Calu3 (cell line): ENCODE results near the gene RNF26. TPM values are rescaled to one million over a fixed set of nuclear protein-coding genes. Genes with fewer than 3 reads are reported as not detected.
A peak's percentile ranks its signal among the peaks of the same experiment; 100 is the strongest.

ENCODE experiments used
- BruUV-seq: library from RNA; stranded (reverse); fragments of 400-500 nt; replicated peaks from 2 replicates; lab custom pipeline; 2021; lab: Mats Ljungman, UMichigan
- CTCF ChIA-PET: fragments of 300-600 bp; sonication (Branson Sonifier 250); formaldehyde crosslinking; loops from one replicate; lab custom pipeline; 2022; ENCODE audit warnings: antibody characterized with exemption; lab: Charles Lee
- DNase-seq: peaks from one replicate; pipeline ENCODE4 v3.0.0; 2022
- H3K27ac Mint-ChIP-seq: one replicate; pipeline ENCODE4 v1.8.0; 2022; ENCODE audit warnings: mixed read lengths; ENCODE audit not compliant: unreplicated experiment
- H3K27me3 Mint-ChIP-seq: one replicate; pipeline ENCODE4 v1.8.0; 2022; ENCODE audit warnings: mixed read lengths; ENCODE audit not compliant: unreplicated experiment
- H3K36me3 Mint-ChIP-seq: one replicate; pipeline ENCODE4 v1.8.0; 2022; ENCODE audit warnings: mild to moderate bottlenecking, moderate library complexity, mixed read lengths; ENCODE audit not compliant: insufficient read depth, unreplicated experiment
- H3K4me1 Mint-ChIP-seq: one replicate; pipeline ENCODE4 v1.8.0; 2022; ENCODE audit warnings: mild to moderate bottlenecking, low read depth, mixed read lengths; ENCODE audit not compliant: unreplicated experiment
- H3K4me3 Mint-ChIP-seq: one replicate; pipeline ENCODE4 v1.8.0; 2022; ENCODE audit warnings: mild to moderate bottlenecking, low read depth, moderate library complexity, mixed read lengths; ENCODE audit not compliant: unreplicated experiment
- H3K9me3 Mint-ChIP-seq: one replicate; pipeline ENCODE4 v1.8.0; 2022; ENCODE audit warnings: low read depth, mixed read lengths; ENCODE audit not compliant: unreplicated experiment
- intact Hi-C: fragments of 100-400 bp; cut with micrococcal nuclease; formaldehyde crosslinking; loops from one replicate; pipeline ENCODE4 v1.10.0; 2022; ENCODE audit not compliant: unreplicated experiment
- total RNA-seq: library from RNA; stranded (reverse); gene quantifications from 2 replicates; pipeline ENCODE4 v1.2.3, GENCODE V29; 2022
- TF ChIP-seq, protein P1 (sequence below): fragments of 200-600 bp; IDR thresholded peaks from one replicate; pipeline ENCODE4 v1.8.0; 2022; ENCODE audit warnings: antibody characterized with exemption; ENCODE audit not compliant: unreplicated experiment

The RNF26 gene
- total RNA-seq, 1 experiment from 2014 or later = 31.8 TPM

DNA sequence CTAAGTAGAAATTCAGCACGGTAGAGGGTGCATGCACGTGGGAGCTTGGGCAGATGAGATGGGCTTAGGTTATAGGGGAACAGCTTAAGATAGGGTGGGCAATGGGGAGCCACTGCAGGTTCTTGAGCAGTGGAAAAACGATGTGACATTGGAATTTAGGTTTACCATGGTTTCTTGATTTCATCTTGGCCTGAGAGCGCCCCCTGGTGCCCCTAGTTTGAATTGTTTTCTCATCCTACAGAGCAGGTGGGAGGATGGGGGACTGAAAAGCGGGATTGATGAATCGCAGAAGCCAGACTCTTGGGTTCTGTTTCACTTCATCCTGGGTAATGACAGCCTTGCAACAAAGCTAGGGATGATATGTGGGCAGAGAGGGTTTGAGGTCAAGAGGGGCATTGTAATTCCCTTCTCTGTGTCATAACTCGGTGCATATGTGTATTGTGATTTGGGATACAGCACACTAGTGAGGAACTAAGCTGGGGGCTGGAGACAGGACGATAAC is 10.7 kb upstream of the RNF26 start:
- peaks cover 18% of the 10 kb centered on the region for H3K27me3 Mint-ChIP-seq
- BruUV-seq = no TSS peak
- peak; percentile 70 for DNase-seq
- intact Hi-C loops = loop anchor here (5.0 kb wide), 1 partner anchor 49 kb away; no protein-coding TSS in a partner anchor
- H3K4me1 Mint-ChIP-seq = no peaks in the 10 kb centered on the region
- CTCF ChIA-PET = interaction anchor here (1.3 to 1.6 kb wide), 2 partner anchors 15 to 51 kb away, joined by 3 to 14 read pairs; no protein-coding TSS in a partner anchor
- no peak overlapping the region for H3K4me3 Mint-ChIP-seq
- H3K36me3 Mint-ChIP-seq = no peaks in the 10 kb centered on the region
- no peaks in the 10 kb centered on the region for H3K9me3 Mint-ChIP-seq
- H3K27ac Mint-ChIP-seq = no peak overlapping the region
- TF ChIP-seq, protein P1, sequence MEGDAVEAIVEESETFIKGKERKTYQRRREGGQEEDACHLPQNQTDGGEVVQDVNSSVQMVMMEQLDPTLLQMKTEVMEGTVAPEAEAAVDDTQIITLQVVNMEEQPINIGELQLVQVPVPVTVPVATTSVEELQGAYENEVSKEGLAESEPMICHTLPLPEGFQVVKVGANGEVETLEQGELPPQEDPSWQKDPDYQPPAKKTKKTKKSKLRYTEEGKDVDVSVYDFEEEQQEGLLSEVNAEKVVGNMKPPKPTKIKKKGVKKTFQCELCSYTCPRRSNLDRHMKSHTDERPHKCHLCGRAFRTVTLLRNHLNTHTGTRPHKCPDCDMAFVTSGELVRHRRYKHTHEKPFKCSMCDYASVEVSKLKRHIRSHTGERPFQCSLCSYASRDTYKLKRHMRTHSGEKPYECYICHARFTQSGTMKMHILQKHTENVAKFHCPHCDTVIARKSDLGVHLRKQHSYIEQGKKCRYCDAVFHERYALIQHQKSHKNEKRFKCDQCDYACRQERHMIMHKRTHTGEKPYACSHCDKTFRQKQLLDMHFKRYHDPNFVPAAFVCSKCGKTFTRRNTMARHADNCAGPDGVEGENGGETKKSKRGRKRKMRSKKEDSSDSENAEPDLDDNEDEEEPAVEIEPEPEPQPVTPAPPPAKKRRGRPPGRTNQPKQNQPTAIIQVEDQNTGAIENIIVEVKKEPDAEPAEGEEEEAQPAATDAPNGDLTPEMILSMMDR = peak; percentile 27

DNA sequence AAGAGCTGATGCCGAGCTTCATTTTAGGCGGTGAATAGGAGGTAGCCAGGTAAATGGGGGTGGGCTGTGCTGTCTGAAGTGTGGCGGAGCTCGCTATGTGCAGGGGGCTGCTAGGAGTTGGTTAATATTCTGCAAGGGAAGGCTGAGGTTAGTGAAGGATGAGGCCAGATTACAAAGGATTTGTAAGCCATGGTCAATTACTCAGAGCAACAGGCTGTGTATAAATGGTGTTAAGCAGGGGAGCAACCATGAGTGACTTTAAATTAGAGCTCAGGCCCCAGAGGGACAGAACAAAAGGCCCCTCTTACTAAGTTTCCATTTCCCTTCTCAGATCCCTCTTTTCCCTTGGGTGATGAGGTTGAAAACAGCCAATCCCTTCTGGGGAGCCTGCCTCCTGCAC is 10.1 kb upstream of the RNF26 start:
- DNase-seq = no peak
- TF ChIP-seq, protein P1 = no peak
- peaks cover 12% of the 10 kb centered on the region for H3K27me3 Mint-ChIP-seq
- no TSS peak for BruUV-seq
- no peak overlapping the region for H3K27ac Mint-ChIP-seq
- no peaks in the 10 kb centered on the region for H3K36me3 Mint-ChIP-seq
- H3K4me3 Mint-ChIP-seq = no peak overlapping the region
- H3K4me1 Mint-ChIP-seq = no peaks in the 10 kb centered on the region
- no peaks in the 10 kb centered on the region for H3K9me3 Mint-ChIP-seq
- CTCF ChIA-PET = interaction anchor here (1.3 to 1.6 kb wide), 2 partner anchors 14 to 50 kb away, joined by 3 to 14 read pairs; no protein-coding TSS in a partner anchor
- intact Hi-C loops = loop anchor here (5.0 kb wide), 1 partner anchor 48 kb away; no protein-coding TSS in a partner anchor

DNA sequence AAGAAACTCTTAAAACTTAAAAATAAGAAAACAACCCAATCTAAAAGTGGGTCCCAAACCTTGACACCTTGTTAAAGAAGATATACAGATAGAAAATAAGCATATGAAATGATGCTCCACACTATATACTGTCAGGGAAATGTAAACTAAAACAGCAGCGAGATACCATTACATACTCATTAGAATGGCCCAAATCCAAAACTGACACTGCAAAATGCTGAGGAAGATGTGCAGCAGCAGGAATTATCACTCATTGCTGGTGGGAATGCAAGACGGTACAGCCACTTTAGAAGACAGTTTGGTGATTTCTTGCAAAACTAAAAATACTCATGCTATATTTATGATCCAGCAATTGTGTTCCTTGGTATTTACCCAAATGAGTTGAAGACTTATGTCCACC is 5.0 kb upstream of the RNF26 start:
- peaks cover 16% of the 10 kb centered on the region for H3K36me3 Mint-ChIP-seq
- TF ChIP-seq, protein P1 = no peak
- no peak overlapping the region for H3K27ac Mint-ChIP-seq
- H3K4me1 Mint-ChIP-seq = no peaks in the 10 kb centered on the region
- intact Hi-C loops = no loop called here
- no peak for DNase-seq
- no TSS peak for BruUV-seq
- H3K4me3 Mint-ChIP-seq = no peak overlapping the region
- CTCF ChIA-PET = interaction anchor here (1.2 kb wide), 1 partner anchor 9 kb away, joined by 4 read pairs; no protein-coding TSS in a partner anchor
- H3K9me3 Mint-ChIP-seq = no peaks in the 10 kb centered on the region
- H3K27me3 Mint-ChIP-seq = peaks cover 24% of the 10 kb centered on the region

DNA sequence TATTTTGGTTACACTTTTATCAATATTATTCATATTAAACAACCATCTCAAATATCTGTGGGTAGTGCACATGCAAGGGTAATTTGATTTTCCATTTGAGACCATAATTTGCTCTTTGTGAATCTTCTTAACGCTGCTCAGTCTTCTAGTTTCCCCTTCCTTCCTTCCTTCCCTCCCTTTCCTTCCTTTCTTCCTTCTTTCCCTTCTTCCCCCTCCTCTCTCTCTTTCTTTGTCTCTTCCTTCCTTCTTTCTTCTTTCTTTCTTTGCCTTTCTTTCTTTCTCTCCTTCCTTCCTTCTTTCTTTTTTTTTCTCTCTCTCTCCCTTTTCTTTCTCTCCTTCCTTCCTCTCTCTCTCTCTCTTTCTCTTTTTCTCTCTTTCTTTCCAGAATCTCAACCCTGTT is 4.1 kb upstream of the RNF26 start:
- BruUV-seq = no TSS peak

More for the DNA sequence above, 4.1 kb upstream of the RNF26 start:
- H3K4me3 Mint-ChIP-seq = no peak overlapping the region
- H3K36me3 Mint-ChIP-seq = peaks cover 26% of the 10 kb centered on the region
- TF ChIP-seq, protein P1 = no peak
- CTCF ChIA-PET = no interaction called here
- no peak overlapping the region for H3K27ac Mint-ChIP-seq
- no peaks in the 10 kb centered on the region for H3K4me1 Mint-ChIP-seq
- no peak for DNase-seq
- peaks cover 24% of the 10 kb centered on the region for H3K27me3 Mint-ChIP-seq
- no peaks in the 10 kb centered on the region for H3K9me3 Mint-ChIP-seq
- intact Hi-C loops = no loop called here
